Lower lobe of right lung (tissue), 2 donors: ENCODE results near the gene CHMP2A. TPM values are rescaled to one million over a fixed set of nuclear protein-coding genes. Genes with fewer than 3 reads are reported as not detected.

Experiments
- ATAC-seq, 2 donors: fragments of 200-7000 bp; cut with Tn5 transposase; one replicate each; pipeline ENCODE4 v1.9.1; 2020 to 2022; ENCODE audit warnings: mild to moderate bottlenecking in 2 of 2, moderate library complexity in 2 of 2
- DNase-seq: peaks from one replicate; pipeline ENCODE4 v3.0.0-alpha.2; 2020
- H3K27ac ChIP-seq: fragments of 200-600 bp; one replicate; pipeline ENCODE4 v1.8.0; 2022
- H3K27me3 ChIP-seq: fragments of 200-600 bp; one replicate; pipeline ENCODE4 v1.8.0; 2022; ENCODE audit warnings: low read depth
- H3K36me3 ChIP-seq: fragments of 200-600 bp; one replicate; pipeline ENCODE4 v1.8.0; 2022; ENCODE audit warnings: mild to moderate bottlenecking
- H3K4me1 ChIP-seq: fragments of 200-600 bp; one replicate; pipeline ENCODE4 v1.8.0; 2022
- H3K4me3 ChIP-seq: fragments of 200-600 bp; one replicate; pipeline ENCODE4 v1.8.0; 2022; ENCODE audit warnings: mild to moderate bottlenecking
- H3K9me3 ChIP-seq: fragments of 200-600 bp; one replicate; pipeline ENCODE4 v1.8.0; 2022
- CTCF ChIP-seq: fragments of 200-600 bp; IDR thresholded peaks from one replicate; pipeline ENCODE4 v1.8.0; 2022; ENCODE audit warnings: antibody characterized with exemption, mild to moderate bottlenecking
- intact Hi-C: fragments of 100-400 bp; cut with DNase I; formaldehyde crosslinking; loops from one replicate; pipeline ENCODE4 v1.11.0; 2022
- total RNA-seq: library from RNA; stranded (reverse); fragmentation: NEBNext Ultra II Directional; extraction: Animal tissue kit (Norgen Biotek cat#: 25700); gene quantifications from one replicate; pipeline ENCODE4 v1.2.1, GENCODE V29; 2021
- donor health status: DM: no; HTN: yes; CAD: no; lungs with severe emphysema.

CHMP2A gene
- total RNA-seq, 1 donor from 2014 or later, result 104 TPM

DNA sequence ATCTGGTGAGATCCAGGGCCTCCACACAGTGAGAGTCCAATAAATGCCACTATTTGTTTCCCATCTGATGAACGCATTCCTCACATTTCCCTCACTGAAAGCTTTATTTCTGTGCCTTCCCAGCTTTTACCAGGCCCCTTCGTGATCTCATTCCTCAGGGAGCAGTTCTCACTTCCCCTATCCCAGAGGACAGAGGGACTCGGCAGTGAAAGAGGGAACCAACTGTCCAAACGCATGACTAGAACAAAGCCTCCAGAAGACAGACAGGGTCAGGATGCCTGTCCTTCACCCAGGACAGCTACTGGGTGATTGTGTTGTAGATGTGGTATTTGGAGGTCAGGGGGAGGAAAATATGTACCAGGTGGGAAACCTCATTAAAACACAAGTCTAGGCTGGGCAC lies 33.3 kb downstream of the CHMP2A start:
- peaks cover 27% of the 10 kb centered on the region for H3K4me1 ChIP-seq
- no peak for DNase-seq
- intact Hi-C loops, result no loop called here
- H3K27ac ChIP-seq, result peak overlapping the region; percentile 64
- no peaks in the 10 kb centered on the region for H3K9me3 ChIP-seq
- H3K4me3 ChIP-seq, result no peak overlapping the region
- no peak for TF ChIP-seq CTCF
- peaks cover 9% of the 10 kb centered on the region for H3K36me3 ChIP-seq
- no peak for ATAC-seq
- H3K27me3 ChIP-seq, result no peaks in the 10 kb centered on the region

GRCh38 chr19:58520257-58520599 lies 34.7 kb downstream of the CHMP2A start:
- H3K27ac ChIP-seq, result peak overlapping the region; percentile 98
- no peak for TF ChIP-seq CTCF
- no peaks in the 10 kb centered on the region for H3K9me3 ChIP-seq
- no peak for ATAC-seq
- no peak for DNase-seq
- H3K36me3 ChIP-seq, result peaks cover 20% of the 10 kb centered on the region
- peak overlapping the region; percentile 97 for H3K4me3 ChIP-seq
- H3K4me1 ChIP-seq, result peaks cover 35% of the 10 kb centered on the region
- intact Hi-C loops, result no loop called here
- no peaks in the 10 kb centered on the region for H3K27me3 ChIP-seq

GRCh38 chr19:58519355-58520256 lies 35.3 kb downstream of the CHMP2A start, which contains the start of gene ZBTB45:
Gene ZBTB45, minus strand, starts transcription at chr19:58519810. Its CDS starts 2,137 bp downstream, at chr19:58517673.
- Histone ChIP-seq H3K27me3 (no peaks in the 10 kb centered on the region), H3K4me1 (peaks cover 38% of the 10 kb centered on the region), H3K4me3 (peak within 1 kb of the TSS; percentile 97), H3K36me3 (peaks cover 20% of the 10 kb centered on the region), H3K27ac (peak within 1 kb of the TSS; percentile 98), H3K9me3 (no peaks in the 10 kb centered on the region)
- DNase-seq, result peak; percentile 93
- intact Hi-C loops, result no loop called here
- peak; percentile 59 for TF ChIP-seq CTCF
- ATAC-seq, result peak; percentile 89 to 92

- intact Hi-C loops, result no loop called here
- Histone ChIP-seq H3K36me3 (peaks cover 20% of the 10 kb centered on the region), H3K4me3 (peak overlapping the region; percentile 97), H3K9me3 (no peaks in the 10 kb centered on the region), H3K4me1 (peaks cover 43% of the 10 kb centered on the region), H3K27me3 (no peaks in the 10 kb centered on the region), H3K27ac (peak overlapping the region; percentile 98)
- TF ChIP-seq CTCF, result peak; percentile 57
- ATAC-seq, result peak; percentile 71 to 72
- peak; percentile 74 for DNase-seq
These were observed 35.9 kb downstream of the CHMP2A start for GRCh38 chr19:58519087-58519354.

GRCh38 chr19:58518256-58519086 lies 36.4 kb downstream of the CHMP2A start:
- H3K4me1 ChIP-seq, result peaks cover 49% of the 10 kb centered on the region
- DNase-seq, result peak; percentile 56
- intact Hi-C loops, result no loop called here

More at GRCh38 chr19:58518256-58519086, 36.4 kb downstream of the CHMP2A start:
- peak overlapping the region; percentile 97 for H3K4me3 ChIP-seq
- H3K9me3 ChIP-seq, result no peaks in the 10 kb centered on the region
- H3K36me3 ChIP-seq, result peaks cover 20% of the 10 kb centered on the region
- no peak for ATAC-seq
- peak overlapping the region; percentile 98 for H3K27ac ChIP-seq
- no peaks in the 10 kb centered on the region for H3K27me3 ChIP-seq
- no peak for TF ChIP-seq CTCF
